Esophagus (tissue), 2 donors: Measurements from ENCODE around the gene GPATCH11. TPM values are rescaled to one million over a fixed set of nuclear protein-coding genes. Genes with fewer than 3 reads are reported as not detected.

ENCODE experiments used
- H3K27ac ChIP-seq, 2 donors: one replicate each; pipeline ENCODE4 v1.5.1; 2013; ENCODE audit warnings: low read depth in 2 of 2, mild to moderate bottlenecking in 2 of 2, inconsistent platforms in 1 of 2, low read length in 1 of 2, moderate library complexity in 1 of 2
- H3K27me3 ChIP-seq, 2 donors: one replicate each; pipeline ENCODE4 v1.6.1; 2013; ENCODE audit warnings: low read length in 2 of 2, control low read depth in 1 of 2, mild to moderate bottlenecking in 1 of 2; ENCODE audit not compliant: insufficient read depth in 2 of 2, control insufficient read depth in 1 of 2
- H3K36me3 ChIP-seq, 2 donors: one replicate each; pipeline ENCODE4 v1.6.1; 2013; ENCODE audit warnings: low read length in 1 of 2; ENCODE audit not compliant: control insufficient read depth in 2 of 2, insufficient read depth in 2 of 2
- H3K4me1 ChIP-seq, 2 donors: one replicate each; pipeline ENCODE4 v1.6.1; 2013; ENCODE audit warnings: low read length in 1 of 2; ENCODE audit not compliant: control insufficient read depth in 2 of 2, insufficient read depth in 2 of 2
- H3K4me3 ChIP-seq, 2 donors: one replicate each; pipeline ENCODE4 v1.5.1; 2013; ENCODE audit warnings: low read length in 2 of 2, mild to moderate bottlenecking in 2 of 2, low read depth in 1 of 2, moderate library complexity in 1 of 2
- H3K9me3 ChIP-seq, 2 donors: one replicate each; pipeline ENCODE4 v1.6.1; 2013; ENCODE audit warnings: mild to moderate bottlenecking in 2 of 2, low read depth in 1 of 2, low read length in 1 of 2, moderate library complexity in 1 of 2; ENCODE audit not compliant: control insufficient read depth in 2 of 2, insufficient read depth in 1 of 2
- WGBS, 2 donors: extraction: QIAGEN DNeasy Blood & Tissue Kit; methylation state at CpG; one replicate each; pipeline ENCODE4 v1.1.7; 2013; 5-methylcytosine and 5-hydroxymethylcytosine counted together
- polyA plus RNA-seq, 2 donors: library from polyadenylated mRNA; stranded (reverse); fragments of 200-250 nt; gene quantifications; one replicate each; pipeline ENCODE4 v1.2.3, GENCODE V29; 2013
- donor health status: healthy with polysubstance abuse.
- donor health status: Bipolar disorder and iron deficiency.

GPATCH11 gene
- polyA plus RNA-seq, 2 donors = 2.7 to 2.8 TPM

GRCh38 chr2:37142546-37142945 is 58.2 kb downstream of the GPATCH11 start:
- no peak overlapping the region for H3K27ac ChIP-seq
- no peaks in the 10 kb centered on the region for H3K9me3 ChIP-seq
- no peaks in the 10 kb centered on the region for H3K4me1 ChIP-seq
- peaks cover 5 to 6% of the 10 kb centered on the region in 2 donors for H3K36me3 ChIP-seq
- no peak overlapping the region for H3K4me3 ChIP-seq
- no peaks in the 10 kb centered on the region for H3K27me3 ChIP-seq

DNA sequence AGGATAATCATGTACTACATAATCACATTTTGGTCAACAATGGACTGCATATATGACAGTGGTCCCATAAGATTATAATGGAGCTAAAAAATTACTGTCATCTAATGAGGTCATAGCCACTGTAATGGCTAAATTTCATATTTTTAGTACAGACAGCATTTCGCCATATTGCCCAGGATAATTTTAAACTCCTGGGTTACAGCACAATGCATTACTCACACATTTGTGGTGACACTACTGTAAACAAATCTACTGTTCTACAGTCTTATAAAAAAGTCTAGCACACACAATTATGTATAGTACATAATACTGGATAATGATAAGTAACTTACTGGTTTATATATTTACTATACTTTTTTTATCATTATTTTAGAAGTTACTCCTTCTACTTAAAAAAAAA is 59.7 kb downstream of the GPATCH11 start:
- Histone ChIP-seq H3K27me3 (no peaks in the 10 kb centered on the region), H3K9me3 (no peaks in the 10 kb centered on the region), H3K4me1 (no peaks in the 10 kb centered on the region), H3K36me3 (peaks cover 5 to 6% of the 10 kb centered on the region in 2 donors), H3K4me3 (no peak overlapping the region), H3K27ac (no peak overlapping the region)
- WGBS, 2 donors = 92 to 95% methylated on average over 1 of the region's 1 CpG

DNA sequence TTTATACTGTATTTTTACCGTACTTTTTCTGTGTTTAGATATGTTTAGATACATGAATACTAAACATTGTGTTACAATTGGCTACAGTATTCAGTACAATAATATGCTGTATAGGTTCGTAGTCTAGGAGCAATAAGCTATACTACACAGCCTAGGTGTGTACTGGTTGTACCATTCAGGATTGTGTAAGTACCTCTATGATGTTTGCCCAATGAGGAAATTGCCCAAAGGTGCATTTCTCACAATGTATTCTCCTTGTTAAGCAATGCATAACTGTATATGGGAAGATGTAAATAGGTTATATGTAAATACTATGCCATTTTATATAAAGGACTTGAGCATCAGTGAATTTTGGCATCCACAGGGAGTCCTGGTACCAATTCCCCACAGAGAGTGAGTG is 61.7 kb downstream of the GPATCH11 start:
- Histone ChIP-seq H3K27ac (no peak overlapping the region), H3K27me3 (no peaks in the 10 kb centered on the region), H3K36me3 (peaks cover 5 to 6% of the 10 kb centered on the region in 2 donors), H3K9me3 (no peaks in the 10 kb centered on the region), H3K4me1 (no peaks in the 10 kb centered on the region), H3K4me3 (no peak overlapping the region)
- WGBS, 2 donors = 95 to 97% methylated on average over 2 of the region's 2 CpGs

GRCh38 chr2:37148325-37148724 is 64.0 kb downstream of the GPATCH11 start:
- no peaks in the 10 kb centered on the region for H3K4me1 ChIP-seq
- no peak overlapping the region for H3K27ac ChIP-seq
- H3K36me3 ChIP-seq = peaks cover 5 to 6% of the 10 kb centered on the region in 2 donors
- WGBS, 2 donors = 71 to 86% methylated on average over 7 of the region's 7 CpGs
- H3K27me3 ChIP-seq = no peaks in the 10 kb centered on the region
- H3K4me3 ChIP-seq = no peak overlapping the region
- no peaks in the 10 kb centered on the region for H3K9me3 ChIP-seq

Other genes with a start within 250 kb of the GPATCH11 start
- gene STRN, start 118.0 kb upstream of the GPATCH11 start, polyA plus RNA-seq = 10 to 100 TPM in 1 of 2 donors, 1 to 10 TPM in 1; 9.2 to 12.2 TPM
- gene HEATR5B, start 146 bp upstream of the GPATCH11 start, polyA plus RNA-seq = 1 to 10 TPM; 7.7 to 9.0 TPM
- gene EIF2AK2, start 72.5 kb downstream of the GPATCH11 start, polyA plus RNA-seq = 1 to 10 TPM; 3.6 to 4.0 TPM
- not detected for gene SULT6B1, start 104.2 kb downstream of the GPATCH11 start, polyA plus RNA-seq
- 10 to 100 TPM; 19.1 to 53.7 TPM for gene CEBPZOS, start 112.0 kb downstream of the GPATCH11 start, polyA plus RNA-seq
- 10 to 100 TPM; 32.5 to 37.4 TPM for gene CEBPZ, start 147.1 kb downstream of the GPATCH11 start, polyA plus RNA-seq
- gene NDUFAF7, start 147.1 kb downstream of the GPATCH11 start, polyA plus RNA-seq = 1 to 10 TPM; 6.9 to 8.1 TPM
- 1 to 10 TPM; 3.7 to 3.8 TPM for gene PRKD3, start 240.3 kb downstream of the GPATCH11 start, polyA plus RNA-seq